GM19463 (cell line): ENCODE measurements around the gene SOCS2.

Experiments used
- ATAC-seq: cut with Tn5 transposase; IDR thresholded peaks from one replicate; pipeline ENCODE4 v1.9.1; 2021; ENCODE audit warnings: mild to moderate bottlenecking, moderate library complexity; ENCODE audit not compliant: unreplicated experiment

Gene SOCS2

GRCh38 chr12:93626160-93626559 is 53.7 kb downstream of the SOCS2 start:
- no peak for ATAC-seq
